CD4-positive, alpha-beta T cell treated with Interleukin-6 for 4 hours (primary cell): ENCODE data around the gene PTPN12.
A peak's percentile ranks its signal among the peaks of the same experiment; 100 is the strongest.
"Not testable (repeated sequence)": the region's sequence is repeated elsewhere in the genome, so short reads cannot be mapped to it uniquely, and the experiment has no call there.

Experiments used
- DNase-seq: peaks from one replicate; pipeline ENCODE4 v3.0.0-alpha.2; 2020; ENCODE audit warnings: mixed read lengths

PTPN12 gene

DNA sequence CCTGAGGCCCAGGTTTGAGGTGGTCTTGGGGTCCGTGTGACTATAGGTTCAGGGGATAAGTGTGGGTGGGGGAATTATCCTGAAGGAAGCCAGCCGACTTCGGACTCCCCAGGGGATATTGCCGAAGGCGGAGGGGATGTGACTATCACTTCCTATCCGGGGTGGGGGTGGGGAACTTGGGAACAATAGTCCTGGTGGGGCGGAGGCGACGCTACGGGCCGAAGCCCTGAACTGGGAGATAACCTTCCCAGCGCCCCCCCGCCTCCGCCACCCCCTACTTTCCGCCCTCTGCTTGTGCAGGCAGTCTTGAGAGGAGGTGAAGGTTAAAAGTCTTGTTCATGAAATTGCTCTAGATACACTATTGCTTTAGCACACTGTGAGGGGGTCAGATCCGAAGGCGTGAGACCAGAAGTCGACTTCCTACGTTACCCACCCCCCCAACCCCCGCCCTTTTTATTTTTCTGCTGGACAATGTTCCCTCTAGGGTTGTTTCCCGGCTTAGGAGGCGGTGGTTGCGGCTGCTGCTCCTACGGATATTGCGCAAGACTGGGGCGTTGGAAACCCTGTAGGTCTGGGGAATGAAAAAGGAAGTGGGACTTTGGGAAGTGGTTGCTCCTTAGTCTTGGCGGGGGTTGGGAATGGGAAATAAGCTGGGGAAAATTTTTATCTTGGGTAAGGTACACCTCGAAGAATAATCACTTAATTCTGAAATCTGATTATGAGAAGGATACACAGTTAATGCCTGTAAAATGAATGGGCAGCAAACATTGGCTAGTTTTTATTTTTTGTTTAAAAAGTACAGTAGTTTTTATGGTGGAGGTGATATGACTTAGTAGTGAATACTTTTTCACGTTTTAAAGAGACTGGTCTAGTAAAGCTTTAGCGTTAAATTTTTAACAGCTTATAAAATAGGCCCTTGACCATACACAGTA is 1.5 kb downstream of the PTPN12 start:
- DNase-seq, result peak; percentile 15

DNA sequence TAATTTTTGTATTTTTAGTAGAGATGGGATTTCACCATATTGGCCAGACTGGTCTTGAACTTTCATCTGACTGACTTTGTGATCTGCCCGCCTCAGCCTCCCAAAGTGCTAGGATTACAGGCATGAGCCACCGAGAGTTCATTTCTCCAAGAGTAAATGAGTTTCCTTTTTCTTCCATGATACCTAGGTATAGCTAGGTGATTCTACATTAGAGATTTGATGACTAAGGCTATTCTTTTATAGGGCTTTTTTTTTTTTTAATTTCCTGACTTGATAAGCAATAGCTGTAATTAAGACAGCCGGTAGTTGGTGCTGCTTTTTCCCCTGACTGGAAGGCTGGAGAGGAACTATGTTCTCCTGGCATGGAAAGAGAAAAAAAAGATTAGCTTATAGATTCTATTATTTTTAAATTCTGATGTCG is 3.3 kb downstream of the PTPN12 start:
- no peak for DNase-seq

DNA sequence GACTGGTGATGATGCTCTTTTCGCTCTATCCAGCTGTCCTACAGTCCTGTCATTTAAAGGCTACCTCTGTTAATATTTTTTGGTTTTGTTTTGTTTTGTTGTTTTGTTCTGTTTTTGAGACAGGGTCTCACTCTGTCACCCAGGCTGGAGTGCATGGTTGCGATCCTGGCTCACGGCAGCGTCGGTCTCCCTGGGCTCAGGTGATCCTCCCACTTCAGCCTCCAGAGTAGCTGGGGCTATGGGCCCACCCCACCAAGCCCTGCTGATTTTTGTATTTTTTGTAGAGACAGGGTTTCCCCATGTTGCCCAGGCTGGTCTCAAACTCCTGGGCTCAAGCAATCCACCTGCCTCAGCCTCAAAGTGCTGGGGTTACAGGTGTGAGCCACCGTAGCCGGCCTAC is 3.9 kb downstream of the PTPN12 start:
- not testable (repeated sequence) for DNase-seq

DNA sequence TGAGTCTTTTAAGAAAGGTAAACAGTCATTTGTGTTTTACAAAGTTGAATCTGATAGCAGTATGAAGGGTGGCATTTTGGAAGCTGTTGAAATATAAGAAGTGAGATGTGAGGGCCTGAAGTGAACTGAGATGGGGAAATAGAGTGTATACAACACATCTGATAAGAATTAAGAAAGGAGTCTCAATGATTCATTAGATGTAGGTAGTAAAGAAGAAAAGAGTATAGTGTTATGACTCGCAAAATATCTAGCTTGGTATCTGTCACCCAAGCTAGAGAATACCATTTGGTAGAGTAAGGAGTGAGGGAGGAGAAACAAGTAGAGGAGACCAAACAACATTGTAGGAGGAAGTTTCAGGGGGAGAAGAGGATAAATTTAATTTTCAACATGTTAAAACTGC is 5.3 kb downstream of the PTPN12 start:
- no peak for DNase-seq

DNA sequence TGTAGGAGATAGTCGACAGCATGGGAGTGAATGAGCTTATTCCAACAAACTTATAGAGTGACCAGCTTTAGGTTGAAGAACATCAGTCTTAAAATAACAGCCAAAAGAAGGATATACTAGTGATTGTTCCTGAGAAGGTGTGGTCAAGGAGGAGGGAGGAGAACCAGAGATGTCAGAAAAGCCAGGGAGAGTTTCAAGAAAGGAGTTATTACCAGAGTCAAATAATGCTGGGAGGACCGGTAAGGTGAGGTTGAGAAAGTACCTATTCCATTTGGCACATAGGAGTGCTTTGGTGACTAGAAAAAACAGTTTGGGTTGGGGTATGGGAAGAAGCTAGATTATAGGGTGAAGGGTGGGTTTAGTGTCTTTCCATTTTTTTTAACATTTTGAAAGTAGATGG is 5.8 kb downstream of the PTPN12 start:
- DNase-seq, result no peak

DNA sequence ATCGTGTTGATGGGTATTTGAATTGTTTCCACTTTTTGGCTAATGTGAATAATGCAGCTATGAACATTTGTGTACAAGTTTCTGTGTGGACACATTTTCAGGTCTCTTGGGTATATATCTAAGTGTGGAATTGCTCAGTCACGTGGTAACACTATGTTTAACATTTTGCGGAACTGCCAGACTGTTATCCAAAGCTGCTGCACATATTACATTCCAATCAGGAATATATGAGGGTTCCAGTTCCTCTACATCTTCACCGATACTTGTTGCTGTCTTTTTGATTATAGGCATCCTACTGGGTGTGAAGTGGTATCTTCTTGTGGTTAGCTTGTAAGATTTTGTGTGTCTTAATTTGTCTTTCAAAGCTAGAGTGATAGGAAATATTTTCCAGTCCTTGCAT is 6.8 kb downstream of the PTPN12 start:
- DNase-seq, result no peak

DNA sequence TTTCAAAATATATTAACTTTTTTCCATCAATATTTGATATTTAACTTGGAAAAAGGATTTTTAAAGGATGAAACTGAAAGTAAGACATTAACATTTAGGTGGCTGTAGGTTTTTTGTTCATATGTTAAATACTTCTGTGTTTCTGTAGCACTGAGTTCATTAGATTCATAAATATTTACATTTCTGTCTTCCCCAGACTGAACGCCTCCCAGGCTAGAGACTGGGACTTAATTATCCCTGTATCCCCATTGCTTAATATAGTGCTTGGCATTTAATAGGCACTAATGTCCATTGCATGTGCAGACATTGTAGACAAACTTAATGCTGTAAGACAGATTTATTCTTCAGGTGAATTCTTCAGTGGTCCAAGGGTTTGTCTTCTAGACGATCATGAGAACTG is 7.4 kb downstream of the PTPN12 start:
- no peak for DNase-seq

DNA sequence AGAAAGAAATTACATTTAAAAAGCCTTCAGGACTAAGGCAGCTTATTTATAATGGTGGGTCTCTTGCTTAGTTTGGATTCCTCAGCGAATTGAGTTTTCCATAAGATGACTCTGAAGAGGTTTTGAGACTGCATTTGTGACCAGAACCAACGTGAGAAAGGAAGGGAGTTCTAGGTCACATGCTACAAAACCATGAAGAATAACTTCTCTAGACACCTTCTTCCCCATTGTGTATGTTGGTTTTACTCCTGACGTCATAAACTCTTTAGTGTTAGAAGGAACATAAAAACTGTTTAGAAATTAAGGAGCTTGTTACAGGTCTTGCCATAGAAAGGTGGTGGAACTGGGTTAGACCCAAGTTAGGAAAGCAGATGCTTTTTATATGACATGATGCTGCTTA is 11.1 kb downstream of the PTPN12 start:
- DNase-seq, result no peak

DNA sequence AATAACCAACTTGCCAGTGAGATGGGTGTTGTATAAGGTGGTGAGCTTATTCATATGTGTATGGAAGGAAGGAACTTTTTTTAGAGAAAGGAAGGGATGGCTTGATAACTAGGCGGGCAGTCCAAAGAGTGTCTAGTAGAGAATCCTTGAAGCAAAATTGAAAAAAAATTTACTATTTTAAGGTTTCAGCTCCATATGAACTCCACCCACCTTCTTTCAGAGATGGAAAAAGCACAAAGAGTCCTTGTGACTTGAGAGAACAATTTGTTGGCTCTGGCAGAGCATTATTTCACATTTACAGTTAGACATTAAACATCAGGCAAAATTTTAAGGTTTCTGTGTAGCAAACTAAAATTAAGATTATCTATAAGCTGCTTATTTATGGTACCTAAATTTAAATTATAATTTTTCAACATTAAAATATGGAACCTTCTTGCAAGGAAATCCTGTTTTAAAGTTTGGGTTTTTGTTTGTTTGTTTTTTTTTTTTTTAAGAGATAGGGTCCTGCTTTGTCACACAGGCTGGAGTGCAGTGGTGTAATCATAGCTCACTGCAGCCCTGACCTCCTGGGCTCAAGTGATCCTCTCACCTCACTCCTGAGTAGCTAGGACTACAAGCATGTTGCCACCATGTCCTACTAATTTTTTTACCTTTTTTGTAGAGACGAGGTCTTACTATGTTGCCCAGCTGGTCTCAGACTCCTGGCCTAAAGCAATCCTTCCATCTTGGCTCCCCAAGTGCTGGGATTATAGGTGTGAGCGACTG is 12.2 kb downstream of the PTPN12 start:
- no peak for DNase-seq

DNA sequence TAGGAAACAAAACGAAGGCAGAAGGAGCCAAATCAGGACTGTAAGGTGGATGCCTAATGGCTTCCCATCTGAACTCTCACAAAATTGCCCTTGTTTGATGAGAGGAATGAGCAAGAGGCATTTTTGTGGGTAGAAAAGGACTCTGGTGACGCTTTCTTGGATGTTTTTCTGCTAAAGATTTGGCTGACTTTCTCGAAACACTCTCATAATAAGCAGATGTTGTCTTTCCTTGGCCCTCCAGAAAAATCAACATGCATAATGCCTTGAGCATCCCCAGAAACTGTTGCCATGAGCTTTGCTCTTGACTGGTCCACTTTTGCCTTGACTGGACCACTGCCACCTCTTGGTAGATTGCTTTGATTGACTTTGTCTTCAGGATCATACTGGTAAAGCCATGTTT is 13.5 kb downstream of the PTPN12 start:
- no peak for DNase-seq

DNA sequence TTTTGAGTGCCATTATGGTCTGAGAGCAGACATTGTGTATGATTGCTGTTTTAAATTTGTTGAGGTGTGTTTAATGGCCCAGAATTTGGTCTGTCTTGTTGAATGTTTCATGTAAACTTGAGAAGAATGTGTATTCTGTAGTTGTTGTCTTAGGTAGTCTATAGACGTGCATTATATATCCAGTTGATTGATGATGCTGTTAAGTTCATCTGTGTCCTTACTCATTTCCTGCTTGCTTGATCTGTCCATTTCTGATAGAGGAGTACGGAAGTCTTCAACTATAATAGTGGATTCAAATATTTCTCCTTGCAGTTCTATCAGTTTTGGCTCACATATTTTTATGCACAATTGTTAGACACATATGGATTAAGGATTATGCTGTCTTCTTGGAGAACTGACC is 16.0 kb downstream of the PTPN12 start:
- DNase-seq, result no peak

DNA sequence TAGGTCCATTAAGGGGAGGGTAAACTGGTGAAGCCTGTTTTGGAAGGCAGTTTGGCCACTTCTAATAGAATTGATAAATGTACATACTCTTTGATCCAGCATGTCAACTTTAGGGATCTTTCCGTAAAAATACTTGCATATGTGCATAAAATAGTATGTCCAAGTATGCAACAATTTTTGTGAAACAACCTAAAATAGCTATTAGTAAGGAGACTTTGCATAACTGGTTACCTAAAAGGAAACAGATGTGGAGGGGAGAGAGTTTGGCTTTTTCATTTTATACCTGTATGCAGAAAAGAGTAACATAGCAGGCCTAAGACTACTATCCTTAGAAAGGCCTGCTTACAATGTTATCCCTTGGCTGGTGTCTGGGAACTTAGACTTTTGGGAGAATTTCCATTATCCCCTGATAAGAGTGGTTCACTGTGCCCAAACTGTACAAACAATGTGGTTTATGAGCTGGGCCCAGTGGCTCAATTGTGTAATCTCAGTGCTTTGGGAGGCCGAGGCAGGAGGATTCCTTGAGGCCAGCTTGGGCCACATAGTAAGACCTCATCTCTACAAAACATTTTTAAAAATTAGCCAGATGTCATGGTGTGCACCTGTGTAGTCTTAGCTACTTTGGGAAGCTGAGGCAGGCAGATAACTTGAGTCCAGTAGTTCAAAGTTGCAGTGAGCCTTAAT is 21.3 kb downstream of the PTPN12 start:
- DNase-seq, result no peak

DNA sequence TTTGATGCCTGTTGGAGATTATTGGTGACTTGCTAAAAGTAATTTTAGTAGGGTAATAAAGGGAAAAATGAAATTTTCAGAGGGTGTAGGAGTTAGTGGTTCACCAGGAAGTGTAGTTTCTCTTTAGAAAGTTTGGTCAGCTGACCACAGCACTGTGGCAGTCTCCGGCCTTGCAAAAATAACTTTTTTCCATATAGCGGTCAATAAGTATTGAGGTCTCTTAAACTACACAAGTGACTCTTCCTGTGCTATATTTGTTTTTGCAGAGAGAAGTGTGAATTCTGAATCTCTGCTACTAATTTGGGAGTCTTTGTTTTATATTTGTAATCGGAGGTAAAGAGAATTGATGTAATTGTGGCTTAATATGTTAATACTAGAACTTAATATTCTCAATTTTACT is 24.3 kb downstream of the PTPN12 start:
- no peak for DNase-seq

DNA sequence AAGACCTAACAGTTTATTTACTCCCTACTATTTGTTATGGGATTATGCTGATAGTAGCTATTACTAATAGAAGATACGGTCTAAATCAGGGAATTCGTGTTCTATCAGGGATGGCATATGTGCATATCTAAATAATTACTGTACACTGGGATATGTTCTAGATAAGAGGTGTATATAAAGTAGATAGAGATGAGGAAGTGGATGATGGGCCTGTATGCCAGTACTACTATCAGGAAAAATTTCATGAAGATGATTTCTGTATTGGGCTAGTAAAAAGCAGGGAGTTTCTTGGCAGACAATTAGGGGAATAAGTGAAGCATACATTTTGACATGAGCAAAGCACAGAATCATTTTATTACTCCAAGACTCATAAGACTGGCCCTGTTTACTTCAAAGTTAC is 26.2 kb downstream of the PTPN12 start:
- DNase-seq, result no peak

DNA sequence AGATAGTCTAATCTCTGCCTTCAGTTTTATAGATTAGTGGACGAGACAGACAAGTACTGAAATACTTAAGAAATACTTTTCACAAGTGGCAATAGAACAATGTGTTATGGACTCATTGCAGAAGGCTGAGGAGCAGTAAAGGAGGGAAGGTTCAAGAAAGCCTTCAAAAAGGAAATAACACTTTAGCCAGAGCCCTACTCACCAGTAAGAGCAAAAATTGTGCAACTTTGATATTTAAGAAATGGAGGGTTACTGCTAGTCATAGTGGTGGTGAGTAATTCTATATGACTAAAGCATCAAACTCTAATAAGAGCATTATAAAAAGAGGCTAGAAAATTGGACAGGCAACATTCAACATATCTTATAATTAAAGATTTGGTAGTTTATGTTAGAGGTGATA is 28.8 kb downstream of the PTPN12 start:
- no peak for DNase-seq

DNA sequence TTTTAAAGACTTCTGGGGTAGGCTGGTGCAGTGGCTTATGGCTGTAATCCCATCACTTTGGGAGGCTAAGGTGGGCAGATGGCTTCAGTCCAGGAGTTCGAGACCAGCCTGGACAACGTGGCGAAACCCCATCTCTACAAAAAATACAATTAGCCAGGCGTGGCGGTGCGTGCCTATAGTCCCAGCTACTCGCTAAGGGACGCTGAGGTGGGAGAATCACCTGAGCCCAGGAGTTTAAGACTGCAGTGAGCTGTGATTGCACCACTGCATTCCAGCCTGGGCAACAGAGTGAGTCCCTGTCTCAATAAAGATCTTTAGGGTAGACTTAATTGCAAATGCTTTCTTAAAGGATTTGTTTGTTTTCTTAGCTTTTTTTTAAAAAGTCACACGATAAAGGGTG is 29.3 kb downstream of the PTPN12 start:
- DNase-seq, result no peak

DNA sequence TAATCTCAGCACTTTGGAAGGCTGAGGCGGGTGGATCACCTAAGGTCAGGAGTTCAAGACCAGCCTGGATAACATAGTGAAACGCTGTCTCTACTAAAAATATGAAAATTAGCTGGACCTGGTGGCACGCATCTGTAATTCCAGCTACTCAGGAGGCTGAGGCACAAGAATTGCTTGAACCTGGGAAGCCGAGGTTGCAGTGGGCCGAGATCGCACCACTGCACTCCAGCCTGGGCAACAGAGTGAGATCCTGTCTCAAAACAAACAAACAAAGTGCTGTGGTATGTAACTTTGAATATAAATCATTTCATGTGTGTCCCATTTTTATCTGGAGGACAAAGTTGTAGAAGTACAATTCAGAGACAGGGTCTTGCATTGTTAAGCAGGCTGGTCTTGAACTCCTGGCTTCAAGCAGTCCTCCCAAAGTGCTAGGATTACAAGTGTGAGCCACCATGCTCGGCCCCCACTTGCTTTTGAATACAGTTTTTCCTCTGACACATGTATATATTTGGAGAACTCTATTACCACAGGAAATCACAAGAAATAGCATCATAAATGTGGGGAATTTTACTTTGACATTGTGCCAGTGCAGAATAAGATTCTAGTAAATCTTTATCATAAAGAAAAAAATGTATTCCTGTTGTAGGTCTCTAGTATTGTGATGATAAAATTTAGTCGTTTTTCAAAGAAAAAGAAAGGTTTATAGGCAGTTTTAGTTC is 32.6 kb downstream of the PTPN12 start:
- no peak for DNase-seq

DNA sequence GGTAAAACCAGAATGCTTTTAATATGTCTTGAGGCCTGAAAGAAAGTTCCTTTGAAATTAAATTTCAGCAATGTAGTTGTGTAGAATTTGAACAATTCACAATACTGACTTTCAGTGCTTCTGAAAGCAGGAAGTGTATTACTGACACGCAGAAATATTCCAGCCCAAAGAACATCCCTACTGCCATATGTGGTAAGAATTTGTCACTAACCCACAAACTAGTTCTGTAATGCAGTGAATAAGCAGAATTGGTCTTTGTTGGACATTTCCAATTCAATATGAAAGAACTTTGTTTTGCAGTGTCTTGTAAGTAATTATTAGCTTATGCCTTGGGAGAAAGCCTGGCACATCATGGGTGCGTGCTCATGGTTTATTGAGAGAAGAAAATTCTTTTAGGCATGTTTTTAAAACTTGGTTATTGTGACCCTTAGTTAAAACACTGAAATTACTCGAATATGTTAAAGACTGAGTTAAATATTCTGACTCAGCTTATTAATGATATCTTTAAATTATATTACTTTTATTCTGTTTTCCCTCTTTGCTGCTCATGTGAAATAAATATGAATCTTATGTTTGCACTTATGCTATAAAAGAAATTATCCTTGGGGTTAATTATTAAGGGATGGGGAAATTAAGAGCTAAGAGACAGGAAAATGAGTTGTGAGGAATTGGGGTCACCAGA is 33.4 kb downstream of the PTPN12 start:
- DNase-seq, result no peak

DNA sequence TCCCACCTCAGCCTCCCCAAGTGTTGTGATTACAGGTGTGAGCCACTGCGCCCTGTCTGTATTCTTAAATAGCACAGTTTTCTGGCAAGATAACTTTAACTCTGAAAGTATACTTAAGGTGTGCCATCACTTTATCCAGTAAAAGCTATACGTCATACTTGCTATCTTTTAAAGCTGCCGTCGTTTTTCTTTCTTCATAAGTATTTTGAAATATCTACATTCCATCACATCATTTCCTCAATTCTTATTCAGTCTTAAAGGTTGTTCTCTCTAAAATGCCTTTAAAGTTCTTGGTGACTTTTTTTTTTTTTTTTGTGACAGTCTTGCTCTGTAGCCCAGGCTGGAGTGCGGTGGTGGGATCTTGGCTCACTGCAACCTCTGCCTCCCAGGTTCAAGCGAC is 34.7 kb downstream of the PTPN12 start:
- no peak for DNase-seq

DNA sequence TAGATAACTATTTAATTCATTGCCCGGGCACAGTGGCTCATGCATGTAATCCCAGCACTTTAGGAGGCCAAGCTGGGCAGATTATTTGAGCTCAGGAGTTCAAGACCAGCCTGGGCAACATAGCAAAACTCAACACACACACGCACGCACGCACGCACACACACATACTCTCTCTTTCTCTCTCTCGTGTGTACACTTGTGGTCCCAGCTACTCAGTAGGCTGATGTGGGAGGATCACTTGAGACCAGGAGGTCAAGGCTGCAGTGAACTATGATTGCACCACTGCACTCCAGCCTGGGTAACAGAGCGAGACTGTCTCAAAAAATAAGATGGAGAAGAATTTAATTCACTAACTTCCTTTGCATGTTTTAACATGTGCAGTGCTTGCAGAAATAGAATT is 38.1 kb downstream of the PTPN12 start:
- no peak for DNase-seq

DNA sequence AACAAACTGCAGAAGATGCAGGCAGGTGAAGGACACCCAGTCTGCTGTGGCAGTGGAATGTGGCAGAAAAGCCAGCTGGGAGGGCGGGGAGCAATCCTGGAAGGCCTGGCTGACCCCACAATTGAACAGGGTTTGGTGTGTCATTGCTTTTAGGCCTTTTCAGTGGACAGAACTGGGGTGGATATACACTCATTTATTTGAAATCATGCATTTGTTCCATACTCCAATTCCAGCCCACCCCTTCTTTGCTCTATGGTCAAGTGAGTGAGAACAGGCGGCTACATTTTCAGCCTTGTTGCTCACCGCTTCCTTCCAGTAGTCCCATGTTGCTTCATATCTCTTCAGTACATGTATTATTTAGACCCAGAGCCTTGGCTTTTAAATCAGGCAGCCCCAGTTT is 39.8 kb downstream of the PTPN12 start:
- no peak for DNase-seq

DNA sequence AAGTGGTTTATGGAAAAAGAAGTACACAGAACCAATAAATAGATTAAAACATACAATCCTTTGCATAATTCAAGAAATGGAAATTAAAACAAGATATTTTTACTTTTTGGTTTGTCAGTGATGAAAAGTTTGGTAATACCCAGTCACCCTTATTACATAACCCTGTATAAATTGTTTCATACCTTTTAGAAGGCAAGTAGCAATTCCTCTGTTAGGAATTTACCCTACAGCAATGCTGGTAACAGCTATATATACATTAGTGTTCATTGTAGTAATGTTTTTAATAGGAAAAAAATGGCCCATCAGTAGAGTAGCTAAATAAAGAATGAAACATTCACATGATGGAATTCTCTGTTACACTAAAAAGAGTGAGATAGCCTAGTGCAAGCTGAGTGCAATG is 42.7 kb downstream of the PTPN12 start:
- DNase-seq, result no peak
